Hepatocyte (in vitro differentiated cells): ENCODE measurements around the gene HECW1. TPM values are rescaled to one million over a fixed set of nuclear protein-coding genes. Genes with fewer than 3 reads are reported as not detected.

ENCODE experiments used
- DNase-seq: peaks from one replicate; pipeline ENCODE4 v3.0.0-alpha.2; 2016; ENCODE audit warnings: low spot score
- H2AFZ ChIP-seq: fragments of 200-600 bp; sonication (generic); 2 replicates; pipeline ENCODE4 v1.6.0; 2016; ENCODE audit warnings: antibody characterized with exemption, mild to moderate bottlenecking
- H3K27ac ChIP-seq: fragments of 200-600 bp; sonication (generic); 2 replicates; pipeline ENCODE4 v1.5.1; 2016; ENCODE audit warnings: mild to moderate bottlenecking
- H3K27me3 ChIP-seq: fragments of 200-600 bp; sonication (generic); 2 replicates; pipeline ENCODE4 v1.6.1; 2016
- H3K36me3 ChIP-seq: fragments of 200-600 bp; sonication (generic); replicated peaks from 2 replicates; pipeline ENCODE4 v1.5.1; 2016; ENCODE audit warnings: low read depth; ENCODE audit not compliant: insufficient read depth
- H3K4me1 ChIP-seq: fragments of 200-600 bp; sonication (generic); 2 replicates; pipeline ENCODE4 v1.5.1; 2016; ENCODE audit warnings: mild to moderate bottlenecking, moderate library complexity; ENCODE audit not compliant: insufficient read depth
- H3K4me2 ChIP-seq: fragments of 200-600 bp; sonication (generic); 2 replicates; pipeline ENCODE4 v1.6.0; 2016
- H3K4me3 ChIP-seq: fragments of 200-600 bp; sonication (generic); 2 replicates; pipeline ENCODE4 v1.5.1; 2016; ENCODE audit warnings: mild to moderate bottlenecking
- H3K79me2 ChIP-seq: fragments of 200-600 bp; sonication (generic); 2 replicates; pipeline ENCODE4 v1.6.0; 2017; ENCODE audit warnings: mild to moderate bottlenecking
- H3K9me2 ChIP-seq: fragments of 200-600 bp; sonication (generic); replicated peaks from 2 replicates; pipeline ENCODE4 v1.6.0; 2017; ENCODE audit warnings: mild to moderate bottlenecking; ENCODE audit not compliant: insufficient read depth
- H3K9me3 ChIP-seq: fragments of 200-600 bp; sonication (generic); 2 replicates; pipeline ENCODE4 v1.5.1; 2016; ENCODE audit warnings: low read depth, mild to moderate bottlenecking
- H4K20me1 ChIP-seq: fragments of 200-600 bp; sonication (generic); 2 replicates; pipeline ENCODE4 v1.6.0; 2016; ENCODE audit warnings: mild to moderate bottlenecking; ENCODE audit not compliant: insufficient read depth, poor library complexity, severe bottlenecking
- CTCF ChIP-seq: fragments of 200-600 bp; sonication (generic); IDR thresholded peaks from 2 replicates; pipeline ENCODE4 v1.5.1; 2016; ENCODE audit warnings: antibody characterized with exemption, mild to moderate bottlenecking; ENCODE audit not compliant: poor library complexity
- EZH2 ChIP-seq: fragments of 200-600 bp; sonication (generic); IDR thresholded peaks from 2 replicates; pipeline ENCODE4 v1.6.1; 2016; ENCODE audit warnings: antibody characterized with exemption, mild to moderate bottlenecking, borderline replicate concordance
- EZH2phosphoT487 ChIP-seq: fragments of 200-600 bp; sonication (generic); IDR thresholded peaks from one replicate; pipeline ENCODE4 v1.6.1; 2018; ENCODE audit warnings: antibody characterized with exemption, mild to moderate bottlenecking, low read depth, moderate library complexity; ENCODE audit not compliant: unreplicated experiment, severe bottlenecking
- WGBS: methylation state at CpG from one replicate; pipeline ENCODE4 v1.1.6; 2016; ENCODE audit warnings: low lambda C conversion rate; ENCODE audit errors: missing lambda C conversion rate; 5-methylcytosine and 5-hydroxymethylcytosine counted together
- polyA plus RNA-seq: library from polyadenylated mRNA; unstranded; fragments of >200 nt; fragmentation: Nextera tagmentation; extraction: Ambion mirVana; gene quantifications from 2 replicates; pipeline ENCODE4 v1.2.1, GENCODE V29; 2016
- total RNA-seq: library from RNA; depleted of rRNA; stranded (reverse); fragments of >200 nt; gene quantifications from 2 replicates; pipeline ENCODE4 v1.2.3, GENCODE V29; 2014

The HECW1 gene
- total and polyA plus RNA-seq, 2 experiments from 2014 or later = 1.5 to 7.6 TPM

DNA sequence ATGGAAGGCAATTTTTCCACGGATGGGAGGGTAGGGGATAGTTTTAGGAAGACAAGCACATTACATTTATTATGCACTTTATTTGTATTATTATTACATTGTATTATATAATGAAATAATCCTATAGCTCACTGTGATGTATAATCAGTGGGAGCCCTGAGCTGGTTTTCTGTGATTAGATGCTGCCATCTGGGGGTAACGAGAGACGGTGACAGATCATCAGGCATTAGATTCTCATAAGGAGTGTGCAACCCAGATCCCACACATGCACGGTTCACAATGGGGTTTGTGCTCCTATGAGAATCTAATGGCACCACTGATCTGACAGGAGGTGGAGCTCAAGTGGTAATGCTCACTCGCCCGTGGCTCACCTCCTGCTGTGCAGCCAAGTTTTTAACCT lies 366.6 kb downstream of the HECW1 start:
- Histone ChIP-seq H3K9me3 (no peaks in the 10 kb centered on the region), H3K36me3 (no peaks in the 10 kb centered on the region), H3K9me2 (no peaks in the 10 kb centered on the region), H3K4me1 (no peaks in the 10 kb centered on the region), H3K4me3 (no peak overlapping the region), H3K4me2 (no peak overlapping the region), H3K79me2 (no peaks in the 10 kb centered on the region), H3K27me3 (no peaks in the 10 kb centered on the region), H2AFZ (no peak overlapping the region), H4K20me1 (no peaks in the 10 kb centered on the region), H3K27ac (no peak overlapping the region)
- WGBS = 87% methylated on average over 6 of the region's 6 CpGs
- TF ChIP-seq CTCF (no peak), EZH2phosphoT487 (no peak), EZH2 (no peak)
- DNase-seq = no peak

DNA sequence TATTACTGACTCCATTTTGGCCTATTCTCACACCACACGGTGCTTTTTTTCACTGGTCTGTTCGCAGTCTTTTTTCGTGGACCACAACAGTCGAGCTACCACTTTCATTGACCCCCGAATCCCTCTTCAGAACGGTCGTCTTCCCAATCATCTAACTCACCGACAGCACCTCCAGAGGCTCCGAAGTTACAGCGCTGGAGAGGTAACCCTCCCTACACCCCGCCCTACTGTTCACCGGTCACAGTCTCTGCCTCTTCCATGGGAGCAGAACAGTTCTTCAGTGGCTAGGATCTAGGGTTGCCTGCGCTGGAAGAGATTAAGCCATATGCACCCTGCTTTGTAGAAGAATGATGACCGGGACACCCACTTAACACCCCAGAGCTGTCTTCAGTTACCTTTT lies 367.1 kb downstream of the HECW1 start:
- no peak overlapping the region for H3K4me3 ChIP-seq
- no peak overlapping the region for H3K27ac ChIP-seq
- TF ChIP-seq CTCF (no peak), EZH2 (no peak), EZH2phosphoT487 (no peak)
- H2AFZ ChIP-seq = no peak overlapping the region
- no peaks in the 10 kb centered on the region for H3K9me3 ChIP-seq
- no peak overlapping the region for H3K4me2 ChIP-seq
- no peaks in the 10 kb centered on the region for H3K79me2 ChIP-seq
- H4K20me1 ChIP-seq = no peaks in the 10 kb centered on the region
- DNase-seq = no peak
- 98% methylated on average over 14 of the region's 14 CpGs for WGBS
- no peaks in the 10 kb centered on the region for H3K27me3 ChIP-seq
- H3K9me2 ChIP-seq = no peaks in the 10 kb centered on the region
- H3K4me1 ChIP-seq = no peaks in the 10 kb centered on the region
- H3K36me3 ChIP-seq = no peaks in the 10 kb centered on the region

DNA sequence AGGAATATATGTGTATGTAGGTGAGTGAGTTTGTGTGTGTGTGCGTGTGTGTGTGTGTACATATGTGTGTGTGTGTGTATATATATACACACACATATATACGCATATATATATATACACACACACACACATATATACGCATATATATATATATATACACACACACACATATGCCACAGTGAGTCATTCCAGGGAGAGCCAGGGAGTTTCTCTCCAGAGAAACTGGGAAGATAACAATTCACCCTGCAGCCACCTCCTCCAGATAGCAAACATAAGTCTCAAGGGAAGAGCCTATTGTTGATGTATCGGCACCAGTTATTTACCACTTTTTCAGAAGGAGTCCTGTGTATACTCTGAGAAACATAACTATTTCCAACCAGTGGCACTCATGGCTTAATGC lies 368.1 kb downstream of the HECW1 start:
- H3K79me2 ChIP-seq = no peaks in the 10 kb centered on the region
- H2AFZ ChIP-seq = no peak overlapping the region
- H3K4me2 ChIP-seq = no peak overlapping the region
- WGBS = 78% methylated on average over 4 of the region's 4 CpGs
- no peaks in the 10 kb centered on the region for H4K20me1 ChIP-seq
- peaks cover 8% of the 10 kb centered on the region for H3K4me1 ChIP-seq
- H3K36me3 ChIP-seq = no peaks in the 10 kb centered on the region
- H3K27me3 ChIP-seq = no peaks in the 10 kb centered on the region
- H3K4me3 ChIP-seq = no peak overlapping the region
- no peak overlapping the region for H3K27ac ChIP-seq
- no peaks in the 10 kb centered on the region for H3K9me2 ChIP-seq
- TF ChIP-seq CTCF = no peak
- no peak for TF ChIP-seq EZH2phosphoT487
- TF ChIP-seq EZH2 = no peak
- DNase-seq = no peak
- H3K9me3 ChIP-seq = no peaks in the 10 kb centered on the region
